DND-41 (cell line): ENCODE measurements around the gene NLGN4Y.

Experiments used
- ATAC-seq: fragments of 200-7000 bp; cut with Tn5 transposase; 3 replicates; pipeline ENCODE4 v1.9.1; 2021; ENCODE audit warnings: low read depth; ENCODE audit not compliant: insufficient read depth
- DNase-seq: peaks from one replicate; pipeline ENCODE4 v3.0.0-alpha.2; 2020
- H2AFZ ChIP-seq: 2 replicates; pipeline ENCODE4 v1.6.0; 2012; ENCODE audit warnings: low read depth, low read length
- H3K27ac ChIP-seq: 2 replicates; pipeline ENCODE4 v1.5.1; 2012; ENCODE audit warnings: low read length, inconsistent platforms
- H3K27me3 ChIP-seq: fragments of 200-600 bp; sonication (generic); 2 replicates; pipeline ENCODE4 v1.6.0; 2012; ENCODE audit warnings: low read length, mild to moderate bottlenecking, inconsistent platforms; ENCODE audit not compliant: insufficient read depth, poor library complexity
- H3K36me3 ChIP-seq: 2 replicates; pipeline ENCODE4 v1.5.1; 2012; ENCODE audit warnings: low read length, inconsistent platforms; ENCODE audit not compliant: insufficient read depth
- H3K4me1 ChIP-seq: 2 replicates; pipeline ENCODE4 v1.5.1; 2012; ENCODE audit warnings: mild to moderate bottlenecking, low read length; ENCODE audit not compliant: insufficient read depth
- H3K4me2 ChIP-seq: 2 replicates; pipeline ENCODE4 v1.6.0; 2012; ENCODE audit warnings: mild to moderate bottlenecking, moderate library complexity, low read length, inconsistent platforms; ENCODE audit not compliant: insufficient read depth
- H3K4me3 ChIP-seq, 2 experiments: fragments of 200-600 bp in 1 of 2; shearing (Covaris generic) in 1 of 2; 2 replicates each; pipeline ENCODE4 v1.5.1; 2012 to 2016; ENCODE audit warnings: inconsistent platforms in 2 of 2, low read length in 2 of 2, mild to moderate bottlenecking in 2 of 2, low read depth in 1 of 2, moderate library complexity in 1 of 2
- H3K79me2 ChIP-seq: 2 replicates; pipeline ENCODE4 v1.6.0; 2012; ENCODE audit warnings: low read length, inconsistent platforms; ENCODE audit not compliant: insufficient read depth
- H3K9ac ChIP-seq: 2 replicates; pipeline ENCODE4 v1.6.0; 2012; ENCODE audit warnings: low read depth, mild to moderate bottlenecking, inconsistent platforms, low read length, moderate library complexity
- H3K9me3 ChIP-seq: 2 replicates; pipeline ENCODE4 v1.5.1; 2012; ENCODE audit warnings: low read length, moderate library complexity, mild to moderate bottlenecking, inconsistent platforms; ENCODE audit not compliant: insufficient read depth, severe bottlenecking
- H4K20me1 ChIP-seq: 2 replicates; pipeline ENCODE4 v1.6.0; 2012; ENCODE audit warnings: low read length; ENCODE audit not compliant: insufficient read depth
- CTCF ChIP-seq: IDR thresholded peaks from 2 replicates; pipeline ENCODE4 v1.5.1; 2012; ENCODE audit warnings: borderline replicate concordance, low read length, moderate library complexity, mild to moderate bottlenecking; ENCODE audit not compliant: poor library complexity, severe bottlenecking; ENCODE audit errors: extremely low read depth
- EZH2 ChIP-seq: IDR thresholded peaks from 3 replicates; pipeline ENCODE4 v1.6.1; 2012; ENCODE audit warnings: borderline replicate concordance, low read depth, mild to moderate bottlenecking, moderate library complexity, low read length, inconsistent platforms; ENCODE audit not compliant: severe bottlenecking

The NLGN4Y gene

GRCh38 chrY:14498071-14498470 is 26.3 kb upstream of the NLGN4Y start:
- H3K4me1 ChIP-seq, result no peaks in the 10 kb centered on the region
- H4K20me1 ChIP-seq, result no peaks in the 10 kb centered on the region
- no peak overlapping the region for H2AFZ ChIP-seq
- no peak for DNase-seq
- H3K9ac ChIP-seq, result no peak overlapping the region
- no peaks in the 10 kb centered on the region for H3K27me3 ChIP-seq
- H3K36me3 ChIP-seq, result no peaks in the 10 kb centered on the region
- no peak overlapping the region for H3K4me2 ChIP-seq
- TF ChIP-seq CTCF (no peak), EZH2 (no peak)
- H3K9me3 ChIP-seq, result no peaks in the 10 kb centered on the region
- H3K79me2 ChIP-seq, result no peaks in the 10 kb centered on the region
- H3K4me3 ChIP-seq, result no peak overlapping the region
- ATAC-seq, result no peak
- H3K27ac ChIP-seq, result no peak overlapping the region

DNA sequence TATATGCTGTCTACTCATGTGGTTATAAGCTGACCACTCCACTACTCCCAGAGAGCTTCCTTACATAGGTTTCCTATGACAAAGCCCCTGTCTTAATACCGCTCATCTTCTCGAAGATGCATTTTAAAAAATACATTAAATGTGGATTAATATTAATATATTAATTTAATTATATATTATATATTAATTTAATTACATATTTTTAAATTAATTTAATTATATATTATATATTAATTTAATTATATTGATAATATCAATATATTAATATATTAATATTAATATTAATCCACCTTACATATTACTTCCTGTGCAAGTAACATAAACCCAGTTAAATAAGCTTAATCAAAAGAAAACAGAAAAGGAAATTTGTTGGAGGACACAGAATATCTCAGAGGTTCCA is 19.7 kb upstream of the NLGN4Y start:
- Histone ChIP-seq H3K79me2 (no peaks in the 10 kb centered on the region), H3K27ac (no peak overlapping the region), H3K36me3 (no peaks in the 10 kb centered on the region), H3K4me3 (no peak overlapping the region), H3K9me3 (no peaks in the 10 kb centered on the region), H2AFZ (no peak overlapping the region), H3K27me3 (no peaks in the 10 kb centered on the region), H3K4me1 (no peaks in the 10 kb centered on the region), H3K4me2 (no peak overlapping the region), H4K20me1 (no peaks in the 10 kb centered on the region), H3K9ac (no peak overlapping the region)
- no peak for DNase-seq
- ATAC-seq, result no peak
- TF ChIP-seq CTCF (no peak), EZH2 (no peak)

DNA sequence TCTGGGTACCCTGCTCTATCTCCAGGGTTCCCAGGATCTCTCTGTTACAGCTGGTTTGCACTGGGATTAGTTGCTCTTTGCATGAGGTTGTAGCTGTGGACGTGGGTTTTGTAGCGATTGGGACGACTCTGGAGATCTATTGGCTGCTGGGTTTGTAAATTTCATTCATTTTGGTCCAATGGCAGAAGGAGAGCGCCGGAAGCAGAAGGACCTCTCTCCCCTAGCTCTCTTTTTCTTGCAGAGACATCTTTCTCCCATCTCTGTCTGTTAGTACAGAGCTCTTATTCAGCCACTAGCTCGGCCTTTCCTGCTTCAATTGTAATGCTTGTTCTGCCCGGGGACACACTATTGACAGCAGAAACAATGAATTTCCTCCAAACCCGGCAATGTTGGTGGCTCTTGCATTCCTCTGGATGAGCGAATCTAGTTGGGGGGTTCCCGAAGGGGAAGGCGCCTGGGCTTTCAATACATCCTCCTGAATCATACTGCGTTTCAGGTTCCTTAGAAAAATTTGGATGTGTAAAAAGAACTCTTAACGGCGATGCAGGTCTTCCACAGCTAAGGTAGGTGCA is 1.9 kb upstream of the NLGN4Y start:
- no peaks in the 10 kb centered on the region for H4K20me1 ChIP-seq
- no peak overlapping the region for H2AFZ ChIP-seq
- no peaks in the 10 kb centered on the region for H3K27me3 ChIP-seq
- no peaks in the 10 kb centered on the region for H3K79me2 ChIP-seq
- no peaks in the 10 kb centered on the region for H3K4me1 ChIP-seq
- no peaks in the 10 kb centered on the region for H3K36me3 ChIP-seq
- H3K4me3 ChIP-seq, result no peak overlapping the region
- H3K4me2 ChIP-seq, result no peak overlapping the region
- DNase-seq (no peak), ATAC-seq (no peak)
- H3K9ac ChIP-seq, result no peak overlapping the region
- TF ChIP-seq CTCF (no peak), EZH2 (no peak)
- H3K27ac ChIP-seq, result no peak overlapping the region
- no peaks in the 10 kb centered on the region for H3K9me3 ChIP-seq
